Endothelial cell of umbilical vein (primary cell): ENCODE measurements around the gene TMEM209. TPM values are rescaled to one million over a fixed set of nuclear protein-coding genes. Genes with fewer than 3 reads are reported as not detected.

Source experiments
- BruUV-seq: library from RNA; stranded (reverse); fragments of 400-500 nt; replicated peaks from 2 replicates; lab custom pipeline; 2021; lab: Mats Ljungman, UMichigan
- CTCF ChIA-PET: fragments of 300-600, 350-600 bp; sonication (Branson Sonifier 250); formaldehyde crosslinking; loops from one replicate; lab custom pipeline; 2021; ENCODE audit warnings: antibody characterized with exemption, inconsistent platforms; lab: Charles Lee
- POLR2A ChIA-PET: fragments of 300-600, 350-600 bp; sonication (Branson Sonifier 250); formaldehyde crosslinking; loops from one replicate; lab custom pipeline; 2021; ENCODE audit warnings: antibody characterized with exemption, inconsistent platforms; lab: Charles Lee
- DNase-seq: peaks from one replicate; pipeline ENCODE4 v3.0.0-alpha.2; 2011; ENCODE audit warnings: low read depth, low spot score
- FAIRE-seq: peaks from 2 replicates; lab custom pipeline; 2011; peaks lifted over from hg19 to GRCh38; lab: Jason Lieb, UNC
- H2AFZ ChIP-seq: 2 replicates; pipeline ENCODE4 v1.6.0; 2012; ENCODE audit warnings: low read depth, low read length, control low read depth, inconsistent platforms
- H3K27ac ChIP-seq: 2 replicates; pipeline ENCODE4 v1.5.1; 2011; ENCODE audit warnings: low read depth, mild to moderate bottlenecking, control low read depth, low read length, moderate library complexity; ENCODE audit not compliant: insufficient read depth
- H3K27me3 ChIP-seq, 2 experiments: 2 replicates each; pipeline versions ENCODE4 v1.6.0 to v1.6.1; 2011; ENCODE audit warnings: low read length in 2 of 2, mixed read lengths in 1 of 2; ENCODE audit not compliant: control insufficient read depth in 2 of 2, insufficient read depth in 2 of 2
- H3K36me3 ChIP-seq, 2 experiments: 2 replicates in 1 of 2; 3 replicates in 1 of 2; pipeline ENCODE4 v1.5.1; 2011; ENCODE audit warnings: low read length in 2 of 2, mild to moderate bottlenecking in 1 of 2, moderate library complexity in 1 of 2; ENCODE audit not compliant: control insufficient read depth in 2 of 2, insufficient read depth in 2 of 2; ENCODE audit errors: extremely low read depth in 1 of 2
- H3K4me1 ChIP-seq: 3 replicates; pipeline ENCODE4 v1.5.1; 2011; ENCODE audit warnings: mild to moderate bottlenecking, low read length; ENCODE audit not compliant: control insufficient read depth, insufficient read depth; ENCODE audit errors: extremely low read depth
- H3K4me2 ChIP-seq: 2 replicates; pipeline ENCODE4 v1.6.1; 2011; ENCODE audit warnings: low read length, control low read depth, mixed read lengths; ENCODE audit not compliant: insufficient read depth
- H3K4me3 ChIP-seq, 3 experiments: fragments of 200-600 bp in 1 of 3; sonication (generic), shearing (Covaris generic) in 1 of 3; replicated peaks in 1 of 3; 2 replicates each; pipeline ENCODE4 v1.5.1; 2011 to 2016; ENCODE audit warnings: control low read depth in 3 of 3, low read length in 3 of 3, mild to moderate bottlenecking in 2 of 3, inconsistent platforms in 1 of 3, low read depth in 1 of 3, moderate library complexity in 1 of 3; ENCODE audit not compliant: insufficient read depth in 1 of 3
- H3K79me2 ChIP-seq: 2 replicates; pipeline ENCODE4 v1.6.0; 2012; ENCODE audit warnings: low read length, inconsistent platforms; ENCODE audit not compliant: control insufficient read depth, insufficient read depth
- H3K9ac ChIP-seq: replicated peaks from 2 replicates; pipeline ENCODE3; 2011; ENCODE audit warnings: low read length, control low read depth; ENCODE audit not compliant: insufficient read depth; ENCODE audit errors: extremely low read depth
- H3K9me1 ChIP-seq: replicated peaks from 3 replicates; pipeline ENCODE4 v1.6.0; 2011; ENCODE audit warnings: mild to moderate bottlenecking, low read length; ENCODE audit not compliant: control insufficient read depth, insufficient read depth; ENCODE audit errors: extremely low read depth
- H3K9me3 ChIP-seq: replicated peaks from 2 replicates; pipeline ENCODE4 v1.5.1; 2012; ENCODE audit warnings: low read length, inconsistent platforms; ENCODE audit not compliant: control insufficient read depth, insufficient read depth
- H4K20me1 ChIP-seq: replicated peaks from 2 replicates; pipeline ENCODE3; 2011; ENCODE audit warnings: mild to moderate bottlenecking, low read length; ENCODE audit not compliant: control insufficient read depth, insufficient read depth; ENCODE audit errors: extremely low read depth
- CTCF ChIP-seq, 2 donors: IDR thresholded peaks; 1 replicate in 1 of 2; 2 replicates in 1 of 2; pipeline ENCODE4 v1.5.1; 2011; ENCODE audit warnings: low read length in 2 of 2, mild to moderate bottlenecking in 2 of 2, moderate library complexity in 2 of 2, control low read depth in 1 of 2, inconsistent platforms in 1 of 2, low read depth in 1 of 2; ENCODE audit not compliant: insufficient read depth in 1 of 2; ENCODE audit errors: extremely low read depth in 1 of 2
- EZH2 ChIP-seq: IDR thresholded peaks from 2 replicates; pipeline ENCODE4 v1.6.1; 2012; ENCODE audit warnings: borderline replicate concordance, low read depth, mild to moderate bottlenecking, moderate library complexity, low read length, inconsistent platforms; ENCODE audit not compliant: severe bottlenecking
- FOS ChIP-seq: IDR thresholded peaks from 2 replicates; pipeline ENCODE4 v1.6.1; 2011; ENCODE audit warnings: mild to moderate bottlenecking, low read length, moderate library complexity, borderline replicate concordance; ENCODE audit not compliant: insufficient read depth
- GATA2 ChIP-seq: IDR thresholded peaks from 2 replicates; pipeline ENCODE4 v1.7.0; 2011; ENCODE audit warnings: low read depth, mild to moderate bottlenecking, moderate library complexity, mixed read lengths, low read length; ENCODE audit not compliant: insufficient read length, insufficient read depth
- JUN ChIP-seq: IDR thresholded peaks from 2 replicates; pipeline ENCODE4 v1.6.1; 2011; ENCODE audit warnings: borderline replicate concordance, low read depth; ENCODE audit not compliant: insufficient read length, insufficient read depth
- MAX ChIP-seq: IDR thresholded peaks from 2 replicates; pipeline ENCODE4 v1.6.1; 2011; ENCODE audit not compliant: insufficient read depth, insufficient read length
- MYC ChIP-seq: IDR thresholded peaks from one replicate; pipeline ENCODE4 v1.6.1; 2011; ENCODE audit warnings: mild to moderate bottlenecking, low read depth, low read length
- POLR2A ChIP-seq: IDR thresholded peaks from 2 replicates; pipeline ENCODE4 v1.6.1; 2012; ENCODE audit warnings: low read depth, mild to moderate bottlenecking, control low read depth, low read length
- POLR2AphosphoS5 ChIP-seq: IDR thresholded peaks from 2 replicates; pipeline ENCODE4 v1.6.1; 2012; ENCODE audit warnings: low read depth, mild to moderate bottlenecking, control low read depth, low read length, moderate library complexity; ENCODE audit not compliant: insufficient read depth
- dilution Hi-C: fragments of 300-500 bp; cut with MboI; formaldehyde crosslinking; loops from one replicate; pipeline ENCODE4 v1.15.0; 2019; ENCODE audit warnings: low sequenced_read_pairs; ENCODE audit not compliant: extremely low pct_ligation_motif_present
- intact Hi-C: fragments of 100-400 bp; cut with micrococcal nuclease; formaldehyde crosslinking; loops from one replicate; pipeline ENCODE4 v1.10.0; 2022
- polyA plus RNA-seq, 4 experiments: library from polyadenylated mRNA; depleted of rRNA in 3 of 4; stranded (reverse) in 3 of 4; unstranded in 1 of 4; fragments of >200 nt; gene quantifications; 2 replicates each; pipeline versions ENCODE4 v1.2.1 to v1.2.3, GENCODE V29; 2011 to 2012; ENCODE audit warnings: missing spikeins in 1 of 4
- total RNA-seq: library from RNA; stranded (reverse); gene quantifications from 2 replicates; pipeline ENCODE4 v1.2.3, GENCODE V29; 2021

The TMEM209 gene
- total and polyA plus RNA-seq, 2 donors (not counting 3 experiments of a cell fraction or from before 2014, with no cell fraction given) = 13.0 to 16.6 TPM

- no peak overlapping the region for H3K4me2 ChIP-seq
- CTCF ChIA-PET = no interaction called here
- FAIRE-seq = no peak
- no peaks in the 10 kb centered on the region for H4K20me1 ChIP-seq
- H3K9me1 ChIP-seq = no peaks in the 10 kb centered on the region
- no peak for TF ChIP-seq MYC
- TF ChIP-seq FOS = no peak
- TF ChIP-seq POLR2A = no peak
- no peak for TF ChIP-seq GATA2
- no peak for TF ChIP-seq POLR2AphosphoS5
- no peak for TF ChIP-seq MAX
- TF ChIP-seq EZH2 = no peak
- TF ChIP-seq JUN = no peak
- TF ChIP-seq CTCF (IDR thresholded peaks at IDR 0.05; ENCODE audit: extremely low read depth in 1 of 2, insufficient read depth in 1 of 2, low read depth in 1 of 2, low read length in 2 of 2) = no peak
- H2AFZ ChIP-seq = no peak overlapping the region
- no peak for DNase-seq
- POLR2A ChIA-PET = no interaction called here
- H3K27me3 ChIP-seq = no peaks in the 10 kb centered on the region
- dilution Hi-C loops = no loop called here
- intact Hi-C loops = no loop called here
- no peak overlapping the region for H3K27ac ChIP-seq
- peaks cover 0 to 3% of the 10 kb centered on the region in 2 experiments for H3K36me3 ChIP-seq
- no peaks in the 10 kb centered on the region for H3K4me1 ChIP-seq
- BruUV-seq = no TSS peak
- H3K4me3 ChIP-seq = no peak overlapping the region
- H3K9ac ChIP-seq = no peak overlapping the region
- H3K9me3 ChIP-seq = no peaks in the 10 kb centered on the region
- no peaks in the 10 kb centered on the region for H3K79me2 ChIP-seq
Observed at GRCh38 chr7:130157700-130158099, 47.5 kb downstream of the TMEM209 start.
